Islet of Langerhans (tissue), 1 donor: ENCODE data around the gene LRRC32.
"Not testable (repeated sequence)": the region's sequence is repeated elsewhere in the genome, so short reads cannot be mapped to it uniquely, and the experiment has no call there.

Experiments
- FAIRE-seq: peaks from one replicate; lab custom pipeline; 2011; peaks lifted over from hg19 to GRCh38; lab: Jason Lieb, UNC

LRRC32 gene

DNA sequence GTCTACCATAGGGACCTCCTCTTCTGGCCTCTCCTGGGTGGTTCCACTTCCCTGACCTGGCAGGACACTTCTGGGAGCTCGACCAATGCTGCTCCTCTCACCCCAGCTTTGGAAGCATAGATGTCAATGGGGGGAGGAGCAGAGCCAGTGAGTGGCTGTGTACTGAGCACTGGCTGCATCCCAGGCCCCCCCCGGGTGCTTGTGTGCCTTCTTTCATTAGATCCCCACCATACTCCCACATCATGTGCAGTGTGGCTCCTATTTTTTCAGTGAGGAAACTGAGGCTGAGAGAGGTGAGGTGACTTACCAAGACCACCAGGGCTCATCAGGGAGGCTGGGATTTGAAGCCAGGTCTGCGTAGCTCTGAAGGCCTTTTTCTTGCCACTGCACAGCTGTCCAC is 44.3 kb downstream of the LRRC32 start:
- FAIRE-seq: no peak

DNA sequence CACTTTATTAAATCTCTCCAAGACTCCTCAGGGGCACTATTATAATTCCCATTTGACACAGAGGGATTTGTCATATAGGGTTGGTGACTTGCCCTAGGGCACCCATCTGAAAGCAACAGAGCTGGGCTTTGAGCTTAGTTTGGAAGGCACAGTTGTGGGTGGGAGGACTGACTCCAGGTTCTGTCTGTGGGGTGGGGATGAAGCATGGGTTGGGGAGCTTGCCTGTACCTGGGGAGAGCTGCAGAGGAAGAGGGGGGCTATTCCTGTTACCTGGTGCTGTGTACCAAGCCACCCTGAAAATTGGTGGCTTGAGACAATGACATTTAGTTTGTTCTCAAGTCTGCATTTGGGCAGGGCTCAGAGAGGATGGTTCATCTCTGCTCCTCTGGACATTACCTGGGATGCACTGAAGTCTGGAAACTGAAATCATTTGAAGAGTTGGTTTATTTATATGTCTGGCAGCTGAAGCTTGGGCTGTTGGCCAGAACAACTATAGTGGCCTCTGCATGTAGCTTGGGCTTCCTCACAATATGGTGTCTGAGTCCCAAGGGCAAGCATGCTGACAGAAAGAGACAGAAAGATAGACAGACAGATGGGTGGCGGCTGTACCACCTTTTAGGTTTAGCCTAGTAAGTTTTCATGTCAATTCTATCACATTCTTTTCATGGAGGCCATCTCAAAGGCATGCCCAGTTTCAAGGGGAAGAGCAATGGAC is 44.9 kb downstream of the LRRC32 start:
- no peak for FAIRE-seq

DNA sequence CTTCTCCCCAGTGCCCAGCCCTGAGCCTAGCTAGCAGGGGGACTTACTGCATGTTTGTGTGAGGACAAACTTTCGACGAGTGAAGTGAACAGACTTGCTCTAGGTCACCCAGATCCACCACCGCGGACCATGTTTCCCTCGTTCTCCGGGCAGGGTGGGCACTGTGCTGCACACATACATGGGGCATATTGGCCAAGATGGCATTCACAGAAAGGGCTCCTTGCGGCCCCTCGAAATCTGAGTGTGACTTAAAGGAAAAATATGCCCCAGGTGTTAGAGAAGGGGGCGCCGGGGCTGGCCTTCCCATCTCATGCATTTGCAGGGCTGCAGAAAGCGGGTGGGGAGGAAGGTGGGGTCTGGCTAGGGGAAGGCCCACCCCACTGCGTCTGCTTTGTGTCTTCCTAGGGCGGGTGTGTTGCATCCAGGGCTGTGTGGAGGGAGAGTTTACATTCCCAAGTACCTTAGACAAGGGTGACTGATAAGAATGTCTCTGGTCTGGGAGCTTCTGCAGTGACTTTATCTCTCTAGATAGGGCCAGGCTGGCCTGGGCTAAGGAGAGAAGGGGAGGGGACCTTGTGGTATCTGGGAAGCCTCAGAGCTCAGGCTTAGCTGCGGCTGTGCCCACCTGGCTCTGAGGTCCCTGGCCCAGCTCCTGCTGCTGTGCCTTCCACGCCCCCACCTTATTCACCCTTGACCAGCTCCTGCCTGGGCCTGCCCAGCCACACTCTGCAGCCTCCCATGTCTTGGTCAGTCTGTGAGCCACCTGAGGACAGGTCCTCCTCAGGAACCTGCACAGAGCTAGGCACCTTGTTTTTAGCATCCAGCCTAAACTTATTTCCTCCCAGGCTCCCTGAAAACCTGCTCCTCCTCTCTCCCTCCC is 45.8 kb downstream of the LRRC32 start:
- FAIRE-seq: no peak

GRCh38 chr11:76623884-76624419 is 46.6 kb downstream of the LRRC32 start:
- no peak for FAIRE-seq

- no peak for FAIRE-seq
These were observed 47.2 kb downstream of the LRRC32 start for GRCh38 chr11:76623171-76623883.

- no peak for FAIRE-seq
These were observed 48.0 kb downstream of the LRRC32 start for GRCh38 chr11:76622493-76623094.

DNA sequence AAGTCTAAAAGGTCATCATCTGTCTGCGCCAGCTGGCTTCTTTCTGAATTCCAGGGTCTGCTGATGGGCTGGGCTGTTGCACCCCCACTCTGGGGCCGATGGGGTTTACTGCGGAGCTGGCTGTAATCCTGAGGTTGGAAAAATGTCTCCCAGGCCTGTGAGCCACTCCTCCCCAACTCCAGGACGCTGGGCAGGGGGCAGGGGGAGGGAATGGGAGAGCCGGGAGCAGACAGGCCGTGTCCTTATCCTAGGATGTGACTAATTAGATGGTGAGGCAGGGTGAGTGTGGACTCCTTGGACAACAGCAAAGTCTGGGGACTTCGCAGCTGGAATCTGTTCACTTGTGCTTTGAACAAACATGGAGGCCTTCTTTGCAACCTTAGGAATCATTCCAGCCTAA is 48.7 kb downstream of the LRRC32 start:
- FAIRE-seq: no peak

- no peak for FAIRE-seq
These were observed 49.1 kb downstream of the LRRC32 start for GRCh38 chr11:76621466-76621865.

- no peak for FAIRE-seq
These were observed 50.1 kb downstream of the LRRC32 start for GRCh38 chr11:76620489-76620888.

GRCh38 chr11:76619801-76620200 is 50.7 kb downstream of the LRRC32 start:
- FAIRE-seq: not testable (repeated sequence)

GRCh38 chr11:76617553-76618265 is 52.8 kb downstream of the LRRC32 start:
- no peak for FAIRE-seq

DNA sequence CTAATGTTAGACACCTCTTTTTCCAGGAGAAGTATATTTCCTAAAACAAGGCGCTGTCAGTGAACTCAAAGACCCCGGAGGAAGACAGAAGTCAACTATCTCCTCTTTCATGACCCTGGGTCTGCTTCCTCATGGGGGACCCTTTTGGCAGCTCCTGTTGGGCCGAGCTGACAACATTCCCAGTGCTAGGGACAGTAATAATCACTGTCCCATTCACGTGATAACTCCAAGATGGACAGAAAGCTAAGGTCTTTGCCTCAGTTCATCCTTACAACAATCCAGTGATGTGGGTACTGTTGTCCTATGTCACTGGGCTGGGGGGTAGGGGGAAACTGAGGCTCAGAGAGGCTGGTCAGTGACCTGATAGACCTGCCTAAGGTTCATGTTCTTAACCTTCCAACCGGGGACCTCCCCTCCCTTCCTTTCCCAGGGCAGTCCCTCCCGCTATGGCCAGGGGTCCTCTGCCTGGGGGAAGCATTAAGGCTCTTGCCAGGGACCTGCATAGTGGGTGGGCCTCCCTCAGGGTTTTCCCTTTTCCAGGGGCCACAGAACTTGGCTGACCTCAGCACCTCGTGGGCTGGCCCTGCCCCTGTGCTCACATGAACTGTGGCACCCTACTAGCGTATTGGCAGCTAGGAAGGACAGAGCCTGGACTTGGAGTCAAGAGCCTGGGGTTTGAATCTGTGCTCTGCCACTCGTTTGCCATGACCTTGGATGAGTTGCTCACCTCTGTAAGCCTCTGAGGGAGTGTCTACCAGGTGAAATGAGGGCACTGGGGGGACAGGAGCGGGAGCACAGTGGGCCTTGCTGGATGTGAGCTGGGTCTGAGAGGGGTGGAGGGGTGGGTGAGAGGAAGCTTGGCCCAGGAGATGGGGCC is 53.6 kb downstream of the LRRC32 start:
- no peak for FAIRE-seq

DNA sequence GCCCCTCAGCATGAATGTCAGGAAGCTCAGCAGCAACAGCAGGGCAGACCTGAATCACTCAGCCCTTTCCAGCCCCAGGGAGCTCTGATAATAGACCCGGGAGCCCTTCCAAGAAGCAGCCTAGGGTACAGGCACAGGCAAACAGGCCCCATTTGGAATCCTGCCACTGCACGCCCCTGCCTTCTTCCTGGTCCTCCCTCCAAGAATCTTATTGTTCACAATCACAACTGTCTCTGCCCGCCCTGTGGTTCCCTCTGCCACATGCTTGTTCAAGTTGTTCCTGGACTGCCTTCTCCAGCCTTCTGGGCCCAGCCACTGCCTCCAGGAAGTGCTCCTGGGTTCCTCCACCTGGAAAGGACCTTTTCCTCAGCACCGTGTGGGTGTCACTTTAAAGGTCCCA is 54.6 kb downstream of the LRRC32 start:
- no peak for FAIRE-seq

- no peak for FAIRE-seq
These were observed 55.9 kb downstream of the LRRC32 start for GRCh38 chr11:76614471-76615179.

- FAIRE-seq: no peak
These were observed 56.6 kb downstream of the LRRC32 start for GRCh38 chr11:76613901-76614300.

DNA sequence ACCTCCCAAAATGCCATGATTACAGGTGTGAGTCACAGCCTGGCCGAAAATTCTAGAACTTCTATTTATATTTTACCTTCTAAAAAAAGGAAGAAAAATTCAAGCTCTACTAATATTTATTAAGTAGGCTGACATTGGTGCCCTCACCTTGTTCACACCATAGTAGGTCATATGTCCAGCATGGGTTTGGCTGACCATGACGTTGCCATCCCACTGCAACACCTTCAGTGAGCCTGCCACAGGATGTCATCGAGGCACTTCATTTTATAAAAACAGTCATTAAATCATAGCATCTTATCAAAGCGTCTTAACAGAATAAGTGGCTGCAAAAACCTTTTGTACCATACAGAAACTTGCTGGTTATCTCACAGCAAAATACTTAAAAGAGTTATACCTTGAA is 58.3 kb downstream of the LRRC32 start:
- no peak for FAIRE-seq

DNA sequence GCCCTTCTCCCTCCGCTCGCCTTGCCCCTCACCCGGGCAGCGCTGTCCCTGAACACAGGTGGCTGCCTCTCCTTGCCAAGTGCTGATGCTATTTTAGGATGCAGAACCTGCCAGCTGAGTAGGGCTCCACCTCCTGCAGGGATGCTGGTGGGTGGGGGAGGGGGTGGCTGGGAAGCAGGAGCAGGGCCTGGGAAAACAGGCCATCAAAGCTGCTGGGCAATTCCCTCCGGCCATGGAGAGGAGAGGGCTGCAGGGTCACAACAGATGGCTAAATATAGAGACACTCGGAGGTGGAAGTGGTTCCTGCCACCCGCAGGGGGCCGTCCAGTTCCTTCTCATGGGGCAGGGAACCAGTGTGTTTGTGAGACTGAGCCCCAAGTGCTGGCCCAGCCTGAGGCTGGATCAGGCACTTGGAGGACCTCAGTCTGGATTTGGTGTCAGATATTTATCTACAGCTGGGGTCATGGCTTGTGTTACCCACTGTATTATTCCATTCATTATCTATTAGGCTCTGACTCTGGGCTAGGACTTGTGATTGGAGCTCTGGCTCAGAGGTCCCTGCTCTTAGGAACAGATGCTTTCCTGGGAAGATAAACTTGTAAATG is 59.6 kb downstream of the LRRC32 start:
- no peak for FAIRE-seq

- FAIRE-seq: no peak
These were observed 60.2 kb downstream of the LRRC32 start for GRCh38 chr11:76610371-76610770.

DNA sequence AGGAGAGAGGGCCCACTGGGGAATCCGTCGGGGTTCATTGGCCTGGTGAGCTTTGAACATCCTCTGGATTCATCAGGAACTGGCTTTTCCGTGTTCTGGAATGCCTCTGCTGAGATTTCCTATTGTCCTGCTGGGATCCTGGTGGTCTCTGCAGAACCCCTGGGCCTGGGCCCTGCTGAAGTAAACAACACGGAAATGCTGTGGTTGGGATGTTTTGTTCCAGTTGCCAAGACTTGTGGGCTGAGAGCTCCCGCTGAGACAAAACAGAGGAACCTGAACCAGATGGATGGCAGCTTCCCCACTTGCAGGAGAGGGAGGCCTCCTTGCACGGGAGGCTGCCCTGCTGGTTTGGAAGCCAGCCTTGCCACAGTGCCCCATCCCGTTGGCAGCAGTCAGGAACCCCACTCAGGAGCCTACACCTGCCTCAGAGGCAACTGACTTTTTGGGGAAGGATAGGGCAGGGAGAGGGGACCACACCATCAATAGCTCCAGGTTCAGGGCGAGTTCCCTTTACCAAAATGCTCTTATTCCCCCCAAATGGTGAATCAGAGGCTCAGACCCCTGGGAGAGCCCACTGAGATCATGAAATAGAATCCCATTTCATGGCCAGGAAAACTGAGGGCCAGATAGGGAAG is 60.7 kb downstream of the LRRC32 start:
- no peak for FAIRE-seq
